Ishikawa (cell line): Measurements from ENCODE around the gene ELOVL4.

Experiments
- CEBPB ChIP-seq: IDR thresholded peaks from 2 replicates; pipeline ENCODE4 v1.6.1; 2012
- CREB1 ChIP-seq: IDR thresholded peaks from 2 replicates; pipeline ENCODE4 v1.6.1; 2012; ENCODE audit warnings: low read depth
- EGR1 ChIP-seq: IDR thresholded peaks from 2 replicates; pipeline ENCODE4 v1.6.1; 2012
- EP300 ChIP-seq: IDR thresholded peaks from 2 replicates; pipeline ENCODE4 v1.6.1; 2012; ENCODE audit warnings: borderline replicate concordance
- FOXM1 ChIP-seq: IDR thresholded peaks from 2 replicates; pipeline ENCODE4 v1.6.1; 2012; ENCODE audit warnings: low read depth, borderline replicate concordance
- NFIC ChIP-seq: IDR thresholded peaks from 2 replicates; pipeline ENCODE4 v1.6.1; 2012
- RAD21 ChIP-seq: IDR thresholded peaks from 2 replicates; pipeline ENCODE4 v1.6.1; 2012; ENCODE audit warnings: low read depth
- TAF1 ChIP-seq: IDR thresholded peaks from 2 replicates; pipeline ENCODE4 v1.6.1; 2012; ENCODE audit warnings: low read depth, mild to moderate bottlenecking
- TCF12 ChIP-seq: IDR thresholded peaks from 2 replicates; pipeline ENCODE4 v1.6.1; 2012; ENCODE audit warnings: low read depth
- TEAD4 ChIP-seq: IDR thresholded peaks from 2 replicates; pipeline ENCODE4 v1.6.1; 2012
- YY1 ChIP-seq: IDR thresholded peaks from 2 replicates; pipeline ENCODE4 v1.6.1; 2012; ENCODE audit warnings: low read depth
- ZBTB7A ChIP-seq: IDR thresholded peaks from 2 replicates; pipeline ENCODE4 v1.6.1; 2012; ENCODE audit warnings: low read depth
- TF ChIP-seq, protein P1 (sequence below): IDR thresholded peaks from 2 replicates; pipeline ENCODE4 v1.6.1; 2012; ENCODE audit warnings: low read depth, mild to moderate bottlenecking
- TF ChIP-seq, protein P2 (sequence below): IDR thresholded peaks from 2 replicates; pipeline ENCODE4 v1.6.1; 2012
- TF ChIP-seq, protein P3 (sequence below): IDR thresholded peaks from 2 replicates; pipeline ENCODE4 v1.6.1; 2012

The ELOVL4 gene

DNA sequence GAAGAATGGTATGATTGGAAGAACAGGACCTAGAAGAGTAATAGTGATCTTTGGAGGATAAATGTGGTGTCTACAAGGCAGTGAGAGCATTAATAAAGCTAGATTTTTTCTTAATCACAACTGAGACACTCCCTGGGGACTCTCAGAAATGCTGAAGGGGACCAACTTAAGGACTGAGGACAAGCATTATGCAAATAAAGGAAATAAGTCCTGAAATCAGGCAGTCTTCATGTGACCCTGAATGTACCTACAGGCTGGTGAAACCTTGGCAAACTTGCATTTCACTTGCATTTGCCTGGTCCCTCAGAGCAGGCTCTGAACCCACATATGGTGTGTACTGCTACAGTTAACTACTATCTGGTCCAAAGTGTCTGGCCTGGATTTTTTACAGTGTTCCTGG lies 37.8 kb upstream of the ELOVL4 start:
- TF ChIP-seq NFIC (no peak), TAF1 (no peak), TEAD4 (no peak), TCF12 (no peak)
- TF ChIP-seq, protein P1, sequence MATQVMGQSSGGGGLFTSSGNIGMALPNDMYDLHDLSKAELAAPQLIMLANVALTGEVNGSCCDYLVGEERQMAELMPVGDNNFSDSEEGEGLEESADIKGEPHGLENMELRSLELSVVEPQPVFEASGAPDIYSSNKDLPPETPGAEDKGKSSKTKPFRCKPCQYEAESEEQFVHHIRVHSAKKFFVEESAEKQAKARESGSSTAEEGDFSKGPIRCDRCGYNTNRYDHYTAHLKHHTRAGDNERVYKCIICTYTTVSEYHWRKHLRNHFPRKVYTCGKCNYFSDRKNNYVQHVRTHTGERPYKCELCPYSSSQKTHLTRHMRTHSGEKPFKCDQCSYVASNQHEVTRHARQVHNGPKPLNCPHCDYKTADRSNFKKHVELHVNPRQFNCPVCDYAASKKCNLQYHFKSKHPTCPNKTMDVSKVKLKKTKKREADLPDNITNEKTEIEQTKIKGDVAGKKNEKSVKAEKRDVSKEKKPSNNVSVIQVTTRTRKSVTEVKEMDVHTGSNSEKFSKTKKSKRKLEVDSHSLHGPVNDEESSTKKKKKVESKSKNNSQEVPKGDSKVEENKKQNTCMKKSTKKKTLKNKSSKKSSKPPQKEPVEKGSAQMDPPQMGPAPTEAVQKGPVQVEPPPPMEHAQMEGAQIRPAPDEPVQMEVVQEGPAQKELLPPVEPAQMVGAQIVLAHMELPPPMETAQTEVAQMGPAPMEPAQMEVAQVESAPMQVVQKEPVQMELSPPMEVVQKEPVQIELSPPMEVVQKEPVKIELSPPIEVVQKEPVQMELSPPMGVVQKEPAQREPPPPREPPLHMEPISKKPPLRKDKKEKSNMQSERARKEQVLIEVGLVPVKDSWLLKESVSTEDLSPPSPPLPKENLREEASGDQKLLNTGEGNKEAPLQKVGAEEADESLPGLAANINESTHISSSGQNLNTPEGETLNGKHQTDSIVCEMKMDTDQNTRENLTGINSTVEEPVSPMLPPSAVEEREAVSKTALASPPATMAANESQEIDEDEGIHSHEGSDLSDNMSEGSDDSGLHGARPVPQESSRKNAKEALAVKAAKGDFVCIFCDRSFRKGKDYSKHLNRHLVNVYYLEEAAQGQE, result no peak

DNA sequence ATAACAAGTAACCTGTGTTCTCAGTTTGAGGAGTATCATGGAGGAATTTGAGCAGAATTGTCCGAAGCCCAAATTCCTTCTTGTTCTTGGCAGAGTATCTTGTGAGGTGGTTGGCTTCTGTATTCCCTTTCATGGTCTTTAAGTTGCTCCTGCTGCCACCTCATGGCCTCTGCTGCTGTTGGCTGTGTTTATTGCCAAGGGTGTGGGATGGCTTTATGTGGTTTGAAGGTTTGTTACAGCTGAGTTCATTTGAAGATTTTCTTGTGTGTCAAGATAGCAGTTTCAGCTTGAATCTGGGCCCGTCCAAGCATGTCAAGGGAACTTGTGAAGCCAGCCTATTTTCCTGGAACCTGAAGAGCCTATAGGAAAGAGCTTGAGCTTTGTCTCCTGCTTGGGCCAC lies 36.9 kb upstream of the ELOVL4 start:
- TF ChIP-seq CREB1, result no peak
- TF ChIP-seq RAD21, result peak; percentile 32; the same call in 1 of the 2 replicates

DNA sequence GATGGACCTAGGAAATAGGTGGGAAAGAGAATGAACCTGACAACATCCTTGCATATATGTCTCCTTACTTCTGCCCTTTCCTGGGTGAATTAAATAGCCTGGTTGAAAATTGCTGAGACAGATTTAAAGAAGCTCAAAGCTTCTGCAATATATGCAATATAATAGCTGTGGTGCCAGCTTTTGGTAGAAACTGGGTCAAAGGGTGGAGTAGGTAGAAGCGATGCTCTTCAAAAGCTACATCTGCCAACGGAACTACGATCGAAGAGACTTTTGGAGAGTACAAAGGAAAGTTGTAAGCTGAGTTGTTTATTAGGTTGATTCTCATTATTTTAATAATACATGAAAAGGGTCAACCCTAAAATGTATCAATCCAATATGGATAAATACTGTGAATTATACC lies 34.3 kb upstream of the ELOVL4 start:
- TF ChIP-seq FOXM1, result no peak
- TF ChIP-seq NFIC, result no peak
- TF ChIP-seq EGR1, result no peak
- TF ChIP-seq TEAD4, result no peak
- no peak for TF ChIP-seq CEBPB
- TF ChIP-seq, protein P2, sequence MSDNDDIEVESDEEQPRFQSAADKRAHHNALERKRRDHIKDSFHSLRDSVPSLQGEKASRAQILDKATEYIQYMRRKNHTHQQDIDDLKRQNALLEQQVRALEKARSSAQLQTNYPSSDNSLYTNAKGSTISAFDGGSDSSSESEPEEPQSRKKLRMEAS, result no peak
- no peak for TF ChIP-seq EP300

DNA sequence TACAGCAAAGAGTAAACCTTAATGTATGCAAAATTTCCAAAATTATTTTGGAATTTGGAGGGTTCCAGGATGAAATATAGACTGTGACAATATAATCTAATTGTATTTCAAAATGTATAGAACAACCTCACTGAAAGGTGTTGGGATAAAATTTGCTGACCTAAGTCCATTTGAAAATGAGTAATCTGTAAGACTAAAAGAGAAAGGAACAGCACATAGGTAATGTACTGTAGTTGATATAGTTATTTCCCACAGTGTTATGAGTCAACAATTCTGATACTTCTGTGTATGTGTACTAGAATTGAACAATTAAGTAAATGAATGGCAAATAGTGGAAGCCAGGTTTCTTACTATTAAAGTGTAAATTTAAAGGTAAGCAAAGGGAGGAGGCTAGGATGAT lies 23.8 kb upstream of the ELOVL4 start:
- TF ChIP-seq, protein P2, result no peak
- no peak for TF ChIP-seq TCF12
- TF ChIP-seq, protein P3, sequence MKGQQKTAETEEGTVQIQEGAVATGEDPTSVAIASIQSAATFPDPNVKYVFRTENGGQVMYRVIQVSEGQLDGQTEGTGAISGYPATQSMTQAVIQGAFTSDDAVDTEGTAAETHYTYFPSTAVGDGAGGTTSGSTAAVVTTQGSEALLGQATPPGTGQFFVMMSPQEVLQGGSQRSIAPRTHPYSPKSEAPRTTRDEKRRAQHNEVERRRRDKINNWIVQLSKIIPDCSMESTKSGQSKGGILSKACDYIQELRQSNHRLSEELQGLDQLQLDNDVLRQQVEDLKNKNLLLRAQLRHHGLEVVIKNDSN, result no peak

DNA sequence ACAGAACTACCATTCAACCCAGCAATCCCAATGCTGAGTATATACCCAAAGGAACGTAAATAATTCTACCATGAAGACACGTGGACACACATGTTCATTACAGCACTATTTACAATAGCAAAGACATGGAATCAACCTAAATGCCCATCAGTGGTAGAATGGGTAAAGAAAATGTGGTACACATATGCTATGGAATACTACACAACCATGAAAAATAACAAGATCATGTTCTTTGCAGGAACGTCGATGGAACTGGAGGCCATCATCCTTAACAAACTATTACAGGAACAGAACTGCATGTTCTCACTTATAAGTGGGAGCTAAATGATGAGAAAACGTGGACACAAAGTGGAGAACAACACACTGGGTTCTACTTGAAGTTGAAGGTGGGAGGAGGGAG lies 22.4 kb upstream of the ELOVL4 start:
- TF ChIP-seq NFIC (no peak), RAD21 (no peak), YY1 (no peak), CREB1 (no peak), ZBTB7A (no peak), EGR1 (no peak)
- TF ChIP-seq, protein P3, result no peak

DNA sequence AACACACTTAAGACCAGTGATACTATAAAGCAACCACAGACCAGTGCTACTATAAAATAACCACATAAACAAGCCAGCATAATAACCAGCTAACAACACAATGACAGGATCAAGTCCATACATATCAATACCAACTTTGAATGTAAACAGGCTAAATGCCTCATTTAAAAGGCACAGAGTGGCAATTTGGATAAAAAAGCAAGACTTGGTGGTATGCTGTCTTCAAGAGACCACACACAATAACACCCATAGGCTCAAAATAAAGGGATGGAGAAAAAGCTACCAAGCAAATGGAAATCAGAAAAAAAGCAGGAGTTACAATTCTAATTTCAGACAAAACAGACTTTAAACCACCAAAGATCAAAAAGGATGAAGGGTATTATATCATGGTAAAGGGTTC lies 19.8 kb upstream of the ELOVL4 start:
- TF ChIP-seq TEAD4 (no peak), EP300 (no peak), EGR1 (no peak), CEBPB (no peak), CREB1 (no peak), YY1 (no peak), TAF1 (no peak), TCF12 (no peak), ZBTB7A (no peak), RAD21 (no peak), NFIC (no peak), FOXM1 (no peak)
- TF ChIP-seq, protein P2, result no peak
- TF ChIP-seq, protein P3, result no peak
- TF ChIP-seq, protein P1, result no peak

DNA sequence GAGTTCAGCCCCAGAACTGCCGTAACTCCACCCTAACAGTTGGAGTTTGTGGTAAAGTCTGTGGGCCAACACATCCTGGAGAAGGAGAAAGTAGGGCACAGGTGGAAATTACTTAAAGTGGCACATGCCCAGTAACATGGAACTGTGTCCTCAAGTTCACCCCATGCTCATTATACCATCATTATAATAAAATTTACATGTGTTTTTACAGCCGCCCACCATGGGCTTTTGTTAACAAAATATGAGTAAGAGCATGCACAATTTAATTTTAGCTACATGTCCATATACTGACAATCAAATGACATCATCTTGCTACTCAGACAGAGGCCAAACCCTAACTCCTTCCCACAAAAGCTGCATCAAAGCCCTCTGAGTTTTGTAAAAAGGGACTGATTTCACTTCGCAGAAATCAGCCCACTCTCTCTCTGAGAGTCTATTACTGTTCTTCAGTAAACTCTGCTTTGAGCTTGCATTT lies 17.3 kb upstream of the ELOVL4 start:
- TF ChIP-seq ZBTB7A (no peak), TAF1 (no peak), RAD21 (no peak), TEAD4 (no peak), TCF12 (no peak), EP300 (no peak), CEBPB (no peak), CREB1 (no peak), NFIC (no peak), YY1 (no peak), EGR1 (no peak), FOXM1 (no peak)
- TF ChIP-seq, protein P3, result no peak
- TF ChIP-seq, protein P1, result no peak
- TF ChIP-seq, protein P2, result no peak
